ENCODE measurements around the gene C3orf18.

Gene C3orf18

DNA sequence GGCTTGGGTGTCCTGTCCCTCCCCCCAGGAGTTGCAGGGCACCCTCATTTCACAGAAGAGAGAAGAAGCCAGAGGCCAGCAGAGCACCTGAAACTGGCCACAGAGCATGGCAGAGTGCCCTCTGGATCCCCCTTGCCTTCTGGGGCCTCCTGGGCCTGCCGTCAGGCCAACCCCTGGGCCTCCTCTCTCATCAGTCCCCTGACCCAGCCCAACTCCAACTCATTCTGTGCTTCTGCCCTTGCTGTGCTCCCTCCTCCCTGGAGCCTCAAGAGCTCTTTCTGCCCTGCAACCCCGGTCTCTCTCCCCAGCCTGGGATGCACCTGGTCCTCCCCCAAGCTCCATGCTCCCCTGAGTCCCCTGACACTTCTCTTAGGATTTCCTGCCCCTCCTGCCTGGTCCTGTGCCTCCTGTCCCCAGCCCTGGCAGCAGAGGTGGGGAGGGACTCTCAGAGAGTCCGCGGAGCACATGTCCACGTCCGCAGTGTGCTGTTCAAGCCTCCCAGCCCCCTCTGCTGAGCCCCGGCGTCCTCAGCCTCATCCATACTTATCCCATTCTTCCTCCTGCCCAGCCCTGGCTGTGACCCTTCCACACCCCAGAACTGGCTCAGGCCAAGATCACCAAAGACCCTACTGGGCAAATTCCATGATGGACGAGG is 33.6 kb downstream of the C3orf18 start:
- peaks cover 19% of the 10 kb centered on the region for H3K27me3 ChIP-seq (ENCODE audit: insufficient read depth, poor library complexity, severe bottlenecking)

GRCh38 chr3:50533316-50533715 is 34.2 kb downstream of the C3orf18 start:
- TF ChIP-seq CTCF (IDR thresholded peaks at IDR 0.05; ENCODE audit: insufficient read depth, low read length) (no peak), POLR2AphosphoS5 (IDR thresholded peaks at IDR 0.05; ENCODE audit: low read depth) (no peak), GABPA (IDR thresholded peaks at IDR 0.05; ENCODE audit: low read depth) (no peak), SPI1 (IDR thresholded peaks at IDR 0.05; ENCODE audit: borderline replicate concordance, low read depth) (no peak), REST (IDR thresholded peaks at IDR 0.05; ENCODE audit: insufficient replicate concordance, low read depth) (no peak)
- peaks cover 14% of the 10 kb centered on the region for H3K27me3 ChIP-seq (ENCODE audit: insufficient read depth, poor library complexity, severe bottlenecking)
- DNase-seq (ENCODE audit: low read depth in 1 of 2, low spot score in 1 of 2), result no peak
- H3K27ac ChIP-seq (replicated peaks), result no peak overlapping the region
- no peak overlapping the region for H3K4me3 ChIP-seq (replicated peaks; ENCODE audit: insufficient read depth, low read length)

More for the DNA sequence above, 33.6 kb downstream of the C3orf18 start:
- no peak for TF ChIP-seq POLR2AphosphoS5 (IDR thresholded peaks at IDR 0.05; ENCODE audit: low read depth)
- TF ChIP-seq CTCF (IDR thresholded peaks at IDR 0.05; ENCODE audit: insufficient read depth, low read length), result no peak
- no peak for TF ChIP-seq GABPA (IDR thresholded peaks at IDR 0.05; ENCODE audit: low read depth)
- TF ChIP-seq SPI1 (IDR thresholded peaks at IDR 0.05; ENCODE audit: borderline replicate concordance, low read depth), result no peak
- TF ChIP-seq REST (IDR thresholded peaks at IDR 0.05; ENCODE audit: insufficient replicate concordance, low read depth), result no peak
- DNase-seq (ENCODE audit: low read depth in 1 of 2, low spot score in 1 of 2), result no peak
- Histone ChIP-seq H3K4me3 (replicated peaks; ENCODE audit: insufficient read depth, low read length) (no peak overlapping the region), H3K27ac (replicated peaks) (no peak overlapping the region)

DNA sequence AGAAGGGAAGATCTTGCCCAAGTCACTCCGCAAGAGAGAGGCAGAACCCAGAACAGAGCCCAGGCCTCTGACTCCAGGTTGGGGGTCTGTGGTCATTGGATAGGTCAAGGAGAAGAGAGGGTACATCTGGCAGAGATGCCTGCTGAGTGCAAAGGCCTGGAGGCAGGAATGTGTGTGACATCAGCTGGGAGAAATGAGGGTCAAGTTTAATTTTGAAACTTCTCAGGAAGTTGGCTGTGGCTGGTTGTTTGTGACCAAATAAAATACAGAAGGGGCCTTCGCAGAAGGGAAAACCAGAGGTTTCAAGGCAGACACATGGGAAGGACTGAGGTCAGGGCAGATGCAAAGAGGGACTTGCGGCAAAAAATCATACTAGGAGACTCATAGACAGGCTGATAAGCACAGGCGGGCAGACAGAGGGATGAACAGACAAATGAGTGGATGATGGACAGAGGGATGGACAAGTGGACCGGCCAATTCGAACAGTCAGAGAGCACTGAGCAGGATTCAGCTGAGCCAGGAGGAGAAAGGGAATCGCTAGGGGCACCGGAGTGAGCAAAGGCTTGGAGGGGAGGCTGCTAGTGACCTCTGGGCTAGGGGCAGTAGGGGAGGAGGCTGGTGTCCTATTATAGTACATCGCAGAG is 35.4 kb downstream of the C3orf18 start:
- no peak for DNase-seq (ENCODE audit: low read depth in 1 of 2, low spot score in 1 of 2)
- H3K4me3 ChIP-seq (replicated peaks; ENCODE audit: insufficient read depth, low read length), result no peak overlapping the region
- TF ChIP-seq CTCF (IDR thresholded peaks at IDR 0.05; ENCODE audit: insufficient read depth, low read length) (no peak), POLR2AphosphoS5 (IDR thresholded peaks at IDR 0.05; ENCODE audit: low read depth) (no peak), SPI1 (IDR thresholded peaks at IDR 0.05; ENCODE audit: borderline replicate concordance, low read depth) (no peak), REST (IDR thresholded peaks at IDR 0.05; ENCODE audit: insufficient replicate concordance, low read depth) (no peak), GABPA (IDR thresholded peaks at IDR 0.05; ENCODE audit: low read depth) (no peak)
- H3K27me3 ChIP-seq (ENCODE audit: insufficient read depth, poor library complexity, severe bottlenecking), result peaks cover 14% of the 10 kb centered on the region
- H3K27ac ChIP-seq (replicated peaks), result no peak overlapping the region

Measured in HL-60 (cell line).